ENCODE measurements around the gene INSIG2. TPM values are rescaled to one million over a fixed set of nuclear protein-coding genes. Genes with fewer than 3 reads are reported as not detected.
A peak's percentile ranks its signal among the peaks of the same experiment; 100 is the strongest.

Gene INSIG2
- total and polyA plus RNA-seq, 2 of the 4 experiments (the other 2 are of a cell fraction): 9.1 to 11.7 TPM

- WGBS, 2 experiments (ENCODE audit: extremely low coverage in 2 of 2, insufficient read length in 1 of 2): 100% methylated on average over 1 of the region's 3 CpGs; no CpG with 5 or more reads in 1 of the 2 experiments
- no peaks in the 10 kb centered on the region for H4K20me1 ChIP-seq (ENCODE audit: insufficient read depth, low read length)
- H2AFZ ChIP-seq (replicated peaks; ENCODE audit: low read length, poor library complexity): no peak overlapping the region
- intact Hi-C loops (cut with micrococcal nuclease): no loop called here
- CTCF ChIA-PET: no interaction called here
- H3K36me3 ChIP-seq (ENCODE audit: control insufficient read depth, insufficient read depth, low read length): no peaks in the 10 kb centered on the region
- no peak overlapping the region for H3K23ac ChIP-seq (ENCODE audit: low read depth, low read length)
- no peak overlapping the region for H3K18ac ChIP-seq (ENCODE audit: low read depth, low read length)
- H2AK9ac ChIP-seq (replicated peaks; ENCODE audit: low read depth, low read length, poor library complexity): no peak overlapping the region
- TF ChIP-seq BHLHE40 (IDR thresholded peaks at IDR 0.05; ENCODE audit: low read depth, low read length): peak; percentile 73; the same call in 1 of the 2 replicates
- no peak for TF ChIP-seq NFE2L2 (IDR thresholded peaks at IDR 0.05; ENCODE audit: low read depth, low read length)
- no peak overlapping the region for H3K4me2 ChIP-seq (ENCODE audit: low read depth, low read length)
- dilution Hi-C loops (cut with HindIII; ENCODE audit: low sequenced_read_pairs, unreplicated experiment): no loop called here
- in situ Hi-C loops (cut with MboI; ENCODE audit: low sequenced_read_pairs): no loop called here
- no peak overlapping the region for H4K91ac ChIP-seq (ENCODE audit: insufficient read depth, low read depth, low read length)
- no peak overlapping the region for H3K56ac ChIP-seq (ENCODE audit: extremely low read depth, insufficient read depth, low read length)
- ATAC-seq (ENCODE audit: low read depth) (peak; percentile 54), DNase-seq (peak; percentile 52)
- H3K9ac ChIP-seq (ENCODE audit: low read depth, low read length): no peak overlapping the region
- H3K9me3 ChIP-seq (ENCODE audit: control insufficient read depth, insufficient read depth, low read length): no peaks in the 10 kb centered on the region
- H3K4me3 ChIP-seq (ENCODE audit: insufficient read depth, low read depth, low read length): no peak overlapping the region
- peaks cover 2% of the 10 kb centered on the region; the same call in 1 of the 2 replicates for H3K27me3 ChIP-seq (ENCODE audit: control insufficient read depth, insufficient read depth, low read length)
- H3K4ac ChIP-seq (ENCODE audit: low read depth, low read length): no peak overlapping the region
- no peak overlapping the region for H4K5ac ChIP-seq (ENCODE audit: low read depth, low read length)
- no peaks in the 10 kb centered on the region for H3K9me1 ChIP-seq (ENCODE audit: insufficient read depth, low read length)
- H2BK20ac ChIP-seq (ENCODE audit: low read depth, low read length): no peak overlapping the region
- H3K27ac ChIP-seq (ENCODE audit: insufficient read depth, low read length): no peak overlapping the region
- POLR2A ChIA-PET (ENCODE audit: unreplicated experiment): no interaction called here
- H3K4me1 ChIP-seq (ENCODE audit: control insufficient read depth, insufficient read depth, low read length): peaks cover 2% of the 10 kb centered on the region; the same call in 1 of the 2 replicates
- no peak overlapping the region for H3K14ac ChIP-seq (replicated peaks; ENCODE audit: low read depth, low read length)
- no peaks in the 10 kb centered on the region for H3K79me1 ChIP-seq (ENCODE audit: low read depth in 1 of 2, low read length in 2 of 2)
- no peak overlapping the region for H2BK5ac ChIP-seq (ENCODE audit: low read depth, low read length, poor library complexity, severe bottlenecking)
- no peak overlapping the region for H2AK5ac ChIP-seq (ENCODE audit: low read depth, low read length)
- no peak overlapping the region for H2BK120ac ChIP-seq (ENCODE audit: low read depth, low read length)
- no TSS peak for BruUV-seq (replicated peaks)
- H2BK15ac ChIP-seq (ENCODE audit: low read depth, low read length): no peak overlapping the region
- H4K8ac ChIP-seq (ENCODE audit: low read depth in 2 of 2, low read length in 2 of 2): no peak overlapping the region
These were observed 35.4 kb downstream of the INSIG2 start for GRCh38 chr2:118123561-118124232.
